HG03354 (cell line): ENCODE measurements around the gene MCEMP1.

ENCODE experiments used
- ATAC-seq: cut with Tn5 transposase; IDR thresholded peaks from one replicate; pipeline ENCODE4 v1.9.1; 2021; ENCODE audit warnings: mild to moderate bottlenecking; ENCODE audit not compliant: unreplicated experiment, poor library complexity, severe bottlenecking

Gene MCEMP1, protein sequence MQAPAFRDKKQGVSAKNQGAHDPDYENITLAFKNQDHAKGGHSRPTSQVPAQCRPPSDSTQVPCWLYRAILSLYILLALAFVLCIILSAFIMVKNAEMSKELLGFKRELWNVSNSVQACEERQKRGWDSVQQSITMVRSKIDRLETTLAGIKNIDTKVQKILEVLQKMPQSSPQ

DNA sequence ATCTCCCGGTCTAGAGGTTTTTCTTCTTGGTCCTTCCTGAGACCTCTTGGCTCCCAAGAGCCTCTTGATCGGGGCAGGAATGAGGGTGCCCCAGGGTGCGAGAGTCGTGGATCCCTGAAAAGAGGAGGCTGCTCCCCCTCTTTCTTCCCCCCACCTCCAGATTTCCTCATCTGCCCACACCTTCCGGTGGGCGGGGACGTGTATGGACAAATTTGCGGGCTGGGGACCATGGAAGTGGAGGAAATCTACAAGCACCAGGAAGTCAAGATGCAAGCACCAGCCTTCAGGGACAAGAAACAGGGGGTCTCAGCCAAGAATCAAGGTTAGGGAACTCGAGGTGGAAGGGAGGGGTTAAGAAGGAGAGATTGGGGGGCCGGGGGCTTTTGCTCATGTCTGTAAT lies at the start of gene MCEMP1:
MCEMP1 (plus strand) TSS at position 237 of the 400 bp plus-strand sequence; CDS start at position 268, 31 bp downstream.
- no peak for ATAC-seq

DNA sequence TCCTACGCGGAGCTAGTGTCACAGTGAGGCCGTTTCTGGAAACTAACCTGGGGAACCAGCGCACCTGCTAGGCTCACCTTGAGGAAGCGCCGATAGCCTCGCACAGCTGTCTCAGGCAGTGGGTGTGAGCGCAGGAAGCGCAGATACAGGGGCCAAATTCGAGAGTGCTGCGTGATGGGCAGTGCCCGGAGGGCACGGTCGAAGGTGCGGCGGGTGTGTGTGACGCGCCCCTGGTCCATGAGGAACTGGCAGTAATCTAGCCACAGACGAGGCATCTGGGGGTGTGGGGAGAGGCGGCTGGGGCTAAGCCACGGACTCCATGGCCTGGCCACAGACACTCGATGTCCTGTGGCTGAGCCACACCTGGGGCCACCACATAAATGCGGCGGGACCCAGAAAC lies 49.7 kb upstream of the MCEMP1 start:
- no peak for ATAC-seq

DNA sequence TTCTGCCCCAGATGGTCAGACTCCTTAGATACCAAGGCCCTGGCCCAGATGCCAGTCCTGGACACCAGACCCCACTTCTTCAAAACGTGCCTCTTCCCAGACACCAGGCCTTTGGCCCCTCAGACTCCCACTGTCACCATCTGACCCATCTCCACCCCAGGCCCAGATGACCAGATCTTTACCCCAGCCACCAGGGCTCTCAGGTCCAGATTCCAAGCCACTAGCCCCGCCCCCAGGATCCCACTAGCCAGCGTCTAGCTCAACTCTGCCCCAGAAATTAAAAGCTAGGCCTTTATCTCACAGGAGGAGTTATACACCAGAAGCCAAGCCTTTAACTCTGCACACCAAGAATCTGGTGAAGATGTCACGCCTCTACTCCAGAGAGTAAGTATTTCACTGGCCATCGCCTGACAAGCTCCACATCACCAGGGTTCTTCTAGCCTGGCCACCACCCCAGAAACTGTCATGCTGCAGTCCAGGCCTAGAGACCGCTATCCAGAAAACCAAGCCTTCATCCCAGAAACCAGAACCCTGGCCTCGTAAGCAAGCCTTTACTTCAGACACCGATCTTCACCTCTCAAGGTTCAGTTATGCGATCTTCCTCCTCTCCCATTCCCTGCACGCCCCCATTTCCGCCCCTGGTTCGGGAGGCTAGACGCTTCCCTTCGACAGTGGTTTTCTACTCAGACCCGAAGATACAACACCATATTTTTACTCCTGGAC lies 48.1 kb upstream of the MCEMP1 start:
- ATAC-seq: no peak

DNA sequence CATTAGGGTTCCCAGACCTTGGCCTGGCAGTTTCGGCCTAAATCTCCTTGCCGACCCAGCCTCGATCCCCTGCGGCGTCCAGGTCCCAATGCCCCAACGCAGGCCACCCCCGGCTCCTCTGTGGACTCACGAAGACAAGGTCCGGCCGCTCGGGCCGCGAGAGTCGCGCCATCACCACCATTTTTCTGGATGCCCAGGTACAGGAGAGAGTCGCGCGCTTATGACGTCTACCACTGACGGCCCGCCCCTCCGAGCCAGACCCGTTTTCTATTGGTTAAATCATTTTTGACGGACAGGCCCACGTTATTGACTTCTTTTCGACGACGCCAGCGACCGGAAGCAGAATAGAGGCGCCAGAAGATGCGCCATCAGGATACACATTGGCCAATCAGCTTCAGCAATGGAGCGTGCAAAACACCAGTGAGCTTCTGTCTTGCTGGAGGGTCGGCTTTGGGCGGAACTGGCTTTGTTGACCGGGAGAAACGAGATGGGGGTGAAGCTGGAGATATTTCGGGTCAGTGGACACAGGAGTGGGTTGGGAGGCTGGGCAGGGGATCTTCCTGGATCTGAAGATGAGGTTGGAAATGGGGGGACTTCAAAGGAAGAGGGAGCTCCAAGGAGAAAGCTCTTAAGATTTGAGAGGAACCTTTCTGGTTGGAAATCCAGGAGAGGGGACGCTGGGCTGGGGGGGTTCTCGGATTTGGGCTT lies 47.4 kb upstream of the MCEMP1 start, which contains the start of the genes PET100 and XAB2:
PET100 (plus strand) TSS at position 447 of the 708 bp plus-strand sequence; CDS start at position 488, 41 bp downstream.
XAB2 (minus strand) TSS at position 199 of the 708 bp plus-strand sequence; CDS start at position 181, 18 bp downstream.
- peak; percentile 92 for ATAC-seq

DNA sequence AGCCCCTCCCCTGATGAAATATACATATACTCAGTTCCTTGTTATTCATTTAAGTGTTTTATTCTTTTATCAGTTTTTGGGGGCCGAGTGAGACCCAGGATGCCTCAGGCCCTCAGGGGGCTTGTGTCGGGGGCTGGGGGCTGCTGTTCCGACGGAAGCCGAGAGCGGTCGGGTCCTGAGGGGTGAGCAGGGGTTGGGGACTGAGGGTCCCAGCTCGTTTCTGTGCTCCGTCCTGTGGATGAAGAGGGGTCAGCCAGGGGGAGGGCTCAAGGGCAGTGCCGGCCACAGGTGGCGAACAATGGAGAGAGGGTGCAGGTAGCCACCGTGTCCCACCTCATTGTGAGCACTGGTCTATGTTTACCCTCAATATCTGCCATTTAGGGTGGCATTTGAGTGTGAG lies 45.3 kb upstream of the MCEMP1 start:
- no peak for ATAC-seq

DNA sequence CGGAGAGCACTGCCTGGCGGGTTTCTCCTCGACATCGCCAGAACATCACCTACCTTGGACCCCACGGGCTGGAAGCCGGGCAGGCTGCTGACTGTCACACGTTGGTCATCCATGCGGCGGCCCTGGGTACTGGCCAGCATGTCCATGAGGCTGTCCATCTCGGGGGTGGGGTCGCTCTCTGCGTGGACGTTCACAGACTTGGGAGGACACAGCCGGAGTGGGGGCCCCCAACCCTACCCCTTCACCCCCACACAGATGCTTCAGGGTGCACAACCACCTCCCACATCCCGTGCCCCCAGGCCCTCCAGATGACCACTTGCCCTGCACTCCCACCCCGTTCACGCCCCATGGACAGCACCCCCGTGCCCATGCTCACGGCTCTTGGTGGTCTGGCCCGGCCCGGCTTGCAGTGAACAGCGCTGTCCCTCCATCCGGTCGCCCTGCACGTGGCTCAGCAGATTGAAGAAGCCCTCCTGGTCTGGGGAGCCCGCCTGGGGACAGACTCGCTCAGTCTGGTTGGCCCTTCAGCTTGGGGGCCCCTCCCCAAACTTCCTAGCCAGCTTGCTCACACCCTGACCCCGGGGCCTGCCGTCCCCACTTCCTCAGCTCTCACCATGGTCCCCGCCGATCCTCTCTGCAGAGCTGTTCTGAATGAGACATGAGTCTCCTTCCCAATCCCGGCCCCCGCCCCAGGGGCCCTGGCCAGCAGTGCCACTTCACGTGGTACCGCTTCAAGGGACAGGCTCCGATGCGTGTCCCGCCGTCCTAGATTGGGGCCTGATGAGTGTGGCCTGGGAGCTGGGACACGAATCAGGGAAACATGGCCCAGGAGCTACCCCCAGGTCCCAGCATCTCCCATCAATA lies 44.3 kb upstream of the MCEMP1 start:
- no peak for ATAC-seq

DNA sequence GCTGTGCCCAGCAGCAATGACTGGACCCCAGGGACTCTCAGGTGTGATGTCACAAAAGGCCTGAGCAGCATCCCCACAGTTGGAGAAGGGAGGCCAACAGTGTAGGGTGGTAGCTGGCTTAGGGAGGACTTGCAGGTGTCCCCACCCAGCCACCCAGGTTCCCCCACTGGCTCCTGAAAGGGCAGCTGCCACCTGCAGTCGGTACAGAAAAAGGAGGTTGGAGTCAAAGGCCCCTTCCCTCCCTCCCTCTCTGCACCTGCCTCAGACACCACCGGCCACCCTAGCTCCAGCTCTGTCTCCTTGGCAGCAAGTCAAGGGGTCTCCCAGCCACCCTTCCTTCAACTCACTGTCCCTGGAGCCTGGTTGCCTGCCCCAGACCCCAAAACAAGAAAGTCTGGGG lies 43.2 kb upstream of the MCEMP1 start, which contains the start of gene PCP2:
PCP2 (minus strand) TSS at position 22 of the 400 bp plus-strand sequence. CDS start 262 bp downstream, outside the sequence.
- no peak for ATAC-seq

DNA sequence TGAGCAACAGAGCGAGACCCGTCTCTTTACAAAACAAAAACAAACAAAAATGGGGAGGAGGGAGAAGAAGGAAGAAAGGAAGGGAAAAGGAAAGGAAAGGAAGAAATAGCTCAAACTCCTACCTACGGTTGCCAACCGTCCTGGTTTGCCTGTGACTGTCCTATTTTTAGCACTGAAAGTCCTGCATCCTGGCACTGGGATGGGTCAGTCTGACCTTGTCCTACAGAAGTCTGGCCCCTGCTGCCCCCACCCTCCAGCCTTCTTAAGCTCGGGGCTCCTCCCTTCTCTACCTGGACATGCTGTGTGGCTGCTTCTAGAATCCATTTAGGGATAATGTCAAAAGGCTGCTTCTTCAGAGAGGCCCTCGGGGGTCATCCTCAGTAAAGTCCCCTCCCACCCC lies 41.2 kb upstream of the MCEMP1 start:
- ATAC-seq: no peak

DNA sequence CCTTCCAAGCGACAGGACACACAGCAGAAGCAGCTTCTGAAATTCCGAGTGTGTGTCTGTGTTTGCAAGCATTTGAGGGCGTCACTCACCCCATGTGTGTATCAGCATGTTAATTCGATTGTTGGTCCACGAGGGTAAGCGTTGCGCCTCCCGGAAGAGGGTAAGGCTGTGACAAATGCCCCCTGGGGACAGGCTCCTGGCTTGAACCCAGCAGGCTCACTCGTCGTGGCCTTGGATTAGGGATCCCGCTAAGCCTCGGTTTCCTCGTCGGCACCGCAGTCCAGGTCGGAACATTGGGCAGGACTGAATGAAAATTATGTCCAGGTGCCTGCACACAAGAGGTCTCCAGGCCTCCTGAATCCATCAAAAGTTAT lies 40.6 kb upstream of the MCEMP1 start:
- no peak for ATAC-seq

DNA sequence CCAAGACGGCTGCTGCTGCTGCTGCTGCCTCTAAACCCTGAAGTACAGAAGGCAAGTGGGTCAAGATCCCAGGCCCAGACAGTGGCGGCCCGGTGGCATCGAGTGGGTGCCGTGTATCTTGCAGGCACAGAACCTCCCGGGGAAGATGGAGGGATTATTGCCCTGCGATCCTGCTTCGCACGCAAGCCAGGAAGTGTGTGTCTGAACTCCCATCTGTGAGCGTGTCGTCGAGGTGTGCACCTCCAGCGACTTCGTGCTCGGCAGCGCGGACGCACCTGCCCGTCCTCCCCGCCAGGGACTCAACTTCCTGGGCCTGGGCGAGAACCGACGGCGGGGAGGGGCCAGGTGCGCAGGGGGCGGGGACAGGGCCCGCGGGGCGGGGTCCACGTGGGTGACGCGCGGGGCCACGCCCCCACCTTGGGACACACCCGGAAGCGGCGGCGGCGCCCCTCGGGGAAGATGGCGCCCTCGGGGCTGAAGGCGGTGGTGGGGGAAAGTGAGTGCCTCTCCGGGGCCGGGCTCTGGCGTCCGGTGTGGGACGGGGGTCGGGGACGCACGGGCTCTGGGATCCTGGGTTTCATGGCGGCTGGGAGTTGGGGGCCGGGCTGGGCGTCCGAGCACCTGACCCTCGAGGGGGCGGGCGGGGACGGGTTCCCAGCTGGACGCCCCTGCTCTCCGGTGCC lies 40.1 kb upstream of the MCEMP1 start, which contains the start of gene STXBP2:
STXBP2 (plus strand) TSS at position 420 of the 683 bp plus-strand sequence; CDS start at position 460, 40 bp downstream.
- ATAC-seq: peak; percentile 74

DNA sequence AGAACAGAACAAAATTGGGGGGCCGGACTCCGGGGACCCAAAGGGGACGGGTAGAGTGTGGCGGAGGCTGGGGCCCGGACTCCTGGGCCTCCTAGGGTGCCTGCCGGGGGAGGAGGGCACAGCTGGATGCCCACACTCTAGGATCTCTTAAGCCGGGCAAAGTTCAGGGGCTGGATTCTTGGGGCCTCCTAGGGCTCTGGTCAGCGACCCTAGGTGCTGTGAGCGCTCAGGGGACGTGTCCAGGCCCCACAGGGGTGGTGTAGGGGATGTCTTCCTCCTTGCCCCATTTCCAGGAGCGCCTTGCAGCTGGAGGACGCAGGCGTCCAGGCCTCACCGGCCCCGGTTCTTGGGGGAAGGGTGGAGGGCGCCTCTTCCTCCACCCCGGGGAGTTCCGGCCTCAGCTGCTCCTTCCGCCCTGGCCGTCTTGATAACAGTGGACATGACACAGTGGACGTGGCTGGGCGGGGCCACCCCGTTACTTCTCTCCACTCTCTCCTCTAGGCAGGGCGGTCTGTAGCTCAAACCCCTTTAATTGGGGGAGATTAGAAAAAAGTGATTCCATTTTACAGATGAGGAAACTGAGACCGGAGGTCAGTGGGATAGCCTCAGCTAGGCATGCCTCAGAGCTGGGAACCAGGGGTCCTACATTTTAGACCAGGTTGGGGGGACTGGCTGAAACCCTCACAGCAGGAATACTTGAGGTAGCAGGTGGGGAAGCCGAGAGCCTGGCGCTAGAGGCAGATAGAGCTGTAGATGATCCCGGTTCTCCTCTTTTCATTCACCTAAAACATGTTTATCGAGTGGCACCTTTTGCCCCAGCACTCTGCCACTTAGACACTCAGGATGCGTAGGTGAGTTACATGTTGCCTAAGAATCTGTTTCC lies 39.3 kb upstream of the MCEMP1 start:
- peak; percentile 26 for ATAC-seq

DNA sequence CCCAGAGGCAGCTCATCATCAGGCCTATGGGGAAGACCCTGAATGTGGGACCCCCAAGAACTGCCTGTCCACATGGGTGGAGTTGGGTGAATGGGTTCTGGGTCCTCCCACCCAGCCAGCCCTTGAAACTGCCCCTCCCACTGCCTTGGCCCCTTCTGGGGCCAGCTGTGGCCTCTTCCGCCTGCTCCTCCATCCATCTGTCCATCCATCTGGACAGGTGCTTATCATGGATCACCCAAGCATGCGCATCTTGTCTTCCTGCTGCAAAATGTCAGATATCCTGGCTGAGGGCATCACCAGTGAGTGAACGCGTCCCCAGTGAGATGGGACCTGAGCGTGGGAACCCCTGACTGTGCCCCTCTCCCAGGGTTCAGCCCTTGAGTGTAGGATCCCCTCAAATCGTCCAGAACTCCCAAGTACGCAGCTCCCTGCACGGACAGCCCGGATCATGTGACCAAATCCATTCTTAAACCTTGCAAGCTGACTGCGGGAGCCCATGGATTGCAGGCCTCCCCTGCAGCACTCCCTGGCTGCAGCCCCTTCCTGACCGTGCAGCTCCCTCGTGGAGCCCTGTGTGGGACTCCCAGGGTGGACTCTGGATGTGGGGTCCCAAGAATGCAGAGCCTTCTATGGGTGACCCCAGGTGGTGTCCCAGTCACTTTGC lies 38.0 kb upstream of the MCEMP1 start:
- no peak for ATAC-seq

DNA sequence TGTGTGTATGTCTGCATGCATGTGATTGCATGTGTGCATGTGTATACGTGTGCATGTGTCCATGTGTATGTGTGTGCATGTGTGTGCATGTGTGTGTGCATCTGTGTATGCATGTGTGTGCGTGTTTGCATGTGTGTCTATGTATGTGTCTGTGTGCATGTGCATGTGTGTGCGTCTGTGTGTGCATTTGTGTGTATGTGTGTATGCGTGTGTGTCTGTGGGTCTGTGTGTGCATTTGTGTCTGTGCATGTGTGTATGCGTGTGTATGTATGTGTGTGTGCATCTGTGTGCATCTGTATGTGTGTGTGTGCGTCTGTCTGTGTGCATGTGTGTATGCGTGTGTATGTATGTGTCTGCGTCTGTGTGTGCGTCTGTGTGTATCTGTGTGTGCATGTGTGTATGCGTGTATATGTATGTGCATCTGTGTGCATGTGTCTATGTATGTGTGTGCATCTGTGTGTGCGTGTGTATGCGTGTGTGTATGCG lies 37.0 kb upstream of the MCEMP1 start:
- no peak for ATAC-seq

DNA sequence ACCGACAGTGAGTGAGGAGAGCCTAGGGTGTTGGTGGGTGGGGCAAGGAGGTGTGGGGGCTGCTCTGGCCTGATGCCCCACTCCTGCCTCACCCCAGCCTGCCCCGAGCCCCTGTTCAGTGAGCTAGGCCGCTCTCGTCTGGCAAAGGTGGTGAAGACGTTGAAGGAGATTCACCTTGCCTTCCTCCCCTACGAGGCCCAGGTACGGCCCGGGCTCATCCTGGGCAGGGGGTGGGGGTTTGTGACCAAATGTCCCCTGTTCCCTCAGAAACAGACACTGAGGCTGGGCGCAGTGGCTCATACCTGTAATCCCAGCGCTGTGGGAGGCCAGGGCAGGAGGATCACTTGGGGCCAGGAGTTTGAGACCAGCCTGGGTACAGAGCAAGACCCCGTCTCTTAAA lies 36.1 kb upstream of the MCEMP1 start:
- ATAC-seq: no peak

DNA sequence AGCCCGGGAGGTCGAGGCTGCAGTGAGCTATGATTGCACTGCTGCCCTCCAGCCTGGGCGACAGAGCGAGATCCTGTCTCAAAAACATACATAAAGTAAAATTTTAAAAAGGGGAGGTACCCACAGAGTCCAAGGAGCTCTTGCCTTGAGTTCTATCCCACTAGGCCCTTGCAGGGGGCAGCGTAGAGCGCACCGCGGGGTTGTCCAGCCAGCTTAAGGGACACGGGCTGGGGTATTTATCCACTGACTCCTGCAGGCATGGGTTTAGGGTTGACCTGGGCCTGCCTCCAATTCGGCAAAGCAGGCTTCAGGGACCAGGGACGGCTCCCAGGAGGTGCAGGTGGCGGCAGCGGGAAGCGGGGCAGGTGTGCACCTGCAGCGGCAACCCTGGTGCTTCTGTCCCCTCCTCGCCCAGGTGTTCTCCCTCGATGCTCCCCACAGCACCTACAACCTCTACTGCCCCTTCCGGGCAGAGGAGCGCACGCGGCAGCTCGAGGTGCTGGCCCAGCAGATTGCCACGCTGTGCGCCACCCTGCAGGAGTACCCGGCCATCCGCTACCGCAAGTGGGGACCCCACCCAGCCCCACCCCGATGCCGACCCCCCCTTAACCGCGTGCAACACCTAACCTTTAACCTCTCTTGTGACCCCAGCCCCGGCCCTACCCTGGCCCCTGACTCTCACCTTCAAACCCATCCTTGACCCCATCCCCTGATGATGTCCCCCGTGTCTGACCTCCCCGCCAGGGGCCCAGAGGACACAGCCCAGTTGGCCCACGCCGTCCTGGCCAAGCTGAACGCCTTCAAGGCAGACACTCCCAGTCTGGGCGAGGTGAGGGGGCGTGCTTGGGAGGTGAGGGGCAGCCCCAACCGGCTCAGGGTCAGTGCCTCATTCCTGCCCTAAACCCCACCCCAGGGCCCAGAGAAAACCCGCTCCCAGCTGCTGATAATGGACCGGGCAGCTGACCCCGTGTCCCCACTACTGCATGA lies 35.3 kb upstream of the MCEMP1 start:
- no peak for ATAC-seq

DNA sequence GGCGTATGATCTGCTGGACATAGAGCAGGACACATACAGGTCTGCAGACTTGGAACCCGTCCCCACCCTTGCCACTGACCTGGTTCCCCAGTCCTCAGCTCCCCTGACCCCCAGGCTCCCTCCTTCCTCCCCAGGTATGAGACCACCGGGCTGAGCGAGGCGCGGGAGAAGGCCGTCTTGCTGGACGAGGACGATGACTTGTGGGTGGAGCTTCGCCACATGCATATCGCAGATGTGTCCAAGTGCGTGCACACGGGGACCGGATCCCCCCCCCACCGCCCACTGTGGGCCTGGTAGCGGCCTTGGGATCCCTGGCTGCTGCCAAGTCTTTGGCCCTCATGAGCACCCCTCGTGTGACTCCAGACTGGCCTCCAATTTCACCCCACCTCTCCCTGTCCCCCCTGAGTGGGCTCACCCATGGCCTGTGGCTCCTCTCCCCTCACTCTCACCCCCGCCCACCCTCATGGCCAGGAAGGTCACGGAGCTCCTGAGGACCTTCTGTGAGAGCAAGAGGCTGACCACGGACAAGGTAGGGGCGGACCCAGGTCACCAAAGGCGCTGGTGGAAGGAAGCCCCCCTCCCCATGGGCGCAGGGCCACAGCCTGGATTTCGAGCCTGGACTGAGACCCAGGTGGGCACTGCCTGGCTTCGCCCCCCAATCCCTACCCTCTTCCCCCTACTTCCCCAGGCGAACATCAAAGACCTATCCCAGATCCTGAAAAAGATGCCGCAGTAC lies 34.4 kb upstream of the MCEMP1 start:
- ATAC-seq: no peak
